ENCODE measurements around the gene PSME3IP1. TPM values are rescaled to one million over a fixed set of nuclear protein-coding genes. Genes with fewer than 3 reads are reported as not detected.

PSME3IP1 gene
- total and polyA plus RNA-seq, 2 donors from 2014 or later: 79.1 to 84.6 TPM

DNA sequence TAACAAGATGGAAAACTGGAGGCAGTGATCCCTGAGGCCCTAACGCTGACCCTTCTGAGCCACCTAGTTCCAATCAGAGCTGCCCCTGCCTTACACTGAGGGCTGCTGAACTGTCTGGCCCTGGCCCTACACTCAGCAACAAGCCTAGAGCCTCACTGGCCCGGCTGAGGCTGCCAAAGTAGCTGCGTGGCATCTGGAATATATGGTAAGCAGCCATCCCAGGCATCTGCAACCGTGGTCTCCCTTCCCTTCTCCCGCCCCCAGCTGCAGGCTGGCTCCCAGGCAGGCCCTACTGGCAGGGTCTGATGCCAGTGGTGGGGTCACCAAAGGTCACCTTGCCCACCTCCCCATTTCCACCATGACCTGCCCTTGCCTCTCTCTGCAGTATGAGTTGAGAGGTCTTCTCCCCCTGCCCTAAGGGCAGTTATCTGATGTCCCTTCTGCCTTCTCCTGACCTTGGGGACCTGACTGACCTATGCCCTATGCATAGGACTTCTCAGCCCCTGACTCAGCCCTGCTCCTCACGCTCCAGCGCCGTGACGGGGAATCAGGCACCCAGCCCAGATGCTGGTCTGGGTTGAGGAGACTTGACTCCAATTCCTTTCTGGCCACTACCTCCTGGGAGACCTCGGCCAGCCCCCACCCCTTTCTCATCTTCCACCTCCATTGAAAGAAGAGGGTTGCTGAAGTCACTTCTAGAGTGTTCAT, 48.1 kb downstream of the PSME3IP1 start:
- Histone ChIP-seq H3K36me3 (ENCODE audit: control insufficient read depth in 2 of 3, insufficient read depth in 3 of 3, low read length in 3 of 3) (no peaks in the 10 kb centered on the region), H3K27me3 (ENCODE audit: control insufficient read depth, insufficient read depth, low read length) (no peaks in the 10 kb centered on the region), H3K9ac (ENCODE audit: low read length in 3 of 3) (no peak overlapping the region), H3K4me1 (ENCODE audit: control insufficient read depth in 2 of 3, insufficient read depth in 2 of 3, low read depth in 1 of 3, low read length in 3 of 3) (peaks cover 0 to 15% (median 0%) of the 10 kb centered on the region in 3 donors), H3K4me3 (ENCODE audit: low read length in 3 of 3) (no peak overlapping the region), H3K27ac (ENCODE audit: low read depth in 2 of 2, low read length in 2 of 2) (no peak overlapping the region), H3K9me3 (ENCODE audit: control insufficient read depth in 2 of 3, insufficient read depth in 1 of 3, low read length in 3 of 3) (no peaks in the 10 kb centered on the region)
- FAIRE-seq (no peak), DNase-seq (peak in 1 of 5 donors; percentile 57)
- intact Hi-C loops (cut with DNase I): no loop called here
- TF ChIP-seq CTCF (IDR thresholded peaks at IDR 0.05; ENCODE audit: borderline replicate concordance, extremely low read depth, insufficient read depth): no peak

DNA sequence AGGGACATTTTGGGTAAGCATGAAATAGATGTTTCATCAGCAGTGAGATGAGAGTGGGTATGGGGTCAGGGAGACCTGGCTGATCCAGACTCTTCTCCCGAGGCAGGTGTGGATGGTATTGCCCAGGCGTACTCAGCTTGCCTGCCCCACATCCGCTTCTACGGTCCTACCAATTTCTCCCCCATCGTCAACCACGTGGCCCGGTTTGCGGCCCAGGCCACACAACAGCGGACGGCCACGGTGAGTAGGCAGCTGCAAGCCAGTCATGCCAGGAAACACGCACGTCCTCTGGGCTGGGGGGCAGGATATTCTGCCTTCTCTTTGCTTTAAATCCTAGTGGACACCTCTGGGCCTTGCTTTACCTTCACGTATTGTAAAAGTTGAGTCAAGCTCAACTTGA, 48.8 kb downstream of the PSME3IP1 start:
- DNase-seq (peak in 1 of 5 donors; percentile 46), FAIRE-seq (no peak)
- Histone ChIP-seq H3K9ac (ENCODE audit: low read length in 3 of 3) (no peak overlapping the region), H3K27ac (ENCODE audit: low read depth in 2 of 2, low read length in 2 of 2) (no peak overlapping the region), H3K27me3 (ENCODE audit: control insufficient read depth, insufficient read depth, low read length) (no peaks in the 10 kb centered on the region), H3K9me3 (ENCODE audit: control insufficient read depth in 2 of 3, insufficient read depth in 1 of 3, low read length in 3 of 3) (no peaks in the 10 kb centered on the region), H3K36me3 (ENCODE audit: control insufficient read depth in 2 of 3, insufficient read depth in 3 of 3, low read length in 3 of 3) (no peaks in the 10 kb centered on the region), H3K4me3 (ENCODE audit: low read length in 3 of 3) (no peak overlapping the region), H3K4me1 (ENCODE audit: control insufficient read depth in 2 of 3, insufficient read depth in 2 of 3, low read depth in 1 of 3, low read length in 3 of 3) (peaks cover 0 to 9% (median 0%) of the 10 kb centered on the region in 3 donors)
- no peak for TF ChIP-seq CTCF (IDR thresholded peaks at IDR 0.05; ENCODE audit: borderline replicate concordance, extremely low read depth, insufficient read depth)
- intact Hi-C loops (cut with DNase I): no loop called here

DNA sequence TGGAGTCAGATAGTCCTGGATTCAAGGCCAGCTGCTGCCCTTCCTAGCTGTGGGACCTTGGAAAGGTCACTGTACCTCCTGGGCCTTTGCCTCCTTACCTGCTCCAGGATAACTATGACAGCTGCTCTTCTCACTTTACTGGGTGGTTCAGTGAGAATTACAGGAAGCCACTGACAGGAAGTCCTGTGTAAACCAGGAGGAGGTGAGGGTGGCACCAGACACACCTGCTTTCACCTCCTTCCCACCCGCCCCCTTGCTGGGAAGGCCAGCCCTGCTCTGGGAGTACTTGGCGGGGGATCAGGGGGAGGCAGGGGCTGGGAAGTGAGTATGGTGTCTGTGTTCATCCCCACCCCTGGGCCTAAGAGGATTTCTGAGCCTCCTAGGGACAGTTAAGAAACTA, 50.9 kb downstream of the PSME3IP1 start:
- TF ChIP-seq CTCF (IDR thresholded peaks at IDR 0.05; ENCODE audit: borderline replicate concordance, extremely low read depth, insufficient read depth): no peak
- Histone ChIP-seq H3K27ac (ENCODE audit: low read depth in 2 of 2, low read length in 2 of 2) (no peak overlapping the region), H3K36me3 (ENCODE audit: control insufficient read depth in 2 of 3, insufficient read depth in 3 of 3, low read length in 3 of 3) (no peaks in the 10 kb centered on the region), H3K27me3 (ENCODE audit: control insufficient read depth, insufficient read depth, low read length) (no peaks in the 10 kb centered on the region), H3K9me3 (ENCODE audit: control insufficient read depth in 2 of 3, insufficient read depth in 1 of 3, low read length in 3 of 3) (no peaks in the 10 kb centered on the region), H3K4me3 (ENCODE audit: low read length in 3 of 3) (no peak overlapping the region), H3K4me1 (ENCODE audit: control insufficient read depth in 2 of 3, insufficient read depth in 2 of 3, low read depth in 1 of 3, low read length in 3 of 3) (no peaks in the 10 kb centered on the region), H3K9ac (ENCODE audit: low read length in 3 of 3) (no peak overlapping the region)
- FAIRE-seq: no peak
- intact Hi-C loops (cut with DNase I): no loop called here
- DNase-seq: peak in 1 of 5 donors; percentile 43

Data from kidney (tissue), 14 donors.